WTC11 (cell line): ENCODE data around the gene TWIST2.

Experiments used
- CBFB ChIP-seq: sonication (generic); formaldehyde crosslinking; IDR thresholded peaks from 2 replicates; pipeline ENCODE4 v1.8.1; 2022; ENCODE audit warnings: mild to moderate bottlenecking, low read depth, missing genetic modification reagents
- IRF2 ChIP-seq: sonication (generic); formaldehyde crosslinking; IDR thresholded peaks from 2 replicates; pipeline ENCODE4 v1.8.0; 2022; ENCODE audit warnings: low read depth, missing genetic modification reagents, borderline replicate concordance
- JUN ChIP-seq: sonication (generic); formaldehyde crosslinking; IDR thresholded peaks from 2 replicates; pipeline ENCODE4 v1.8.0; 2023; ENCODE audit warnings: mild to moderate bottlenecking, missing genetic modification reagents
- NFYB ChIP-seq: sonication (generic); formaldehyde crosslinking; conservative IDR thresholded peaks from 2 replicates; pipeline ENCODE4 v1.8.0; 2022; ENCODE audit warnings: low read depth, missing genetic modification reagents
- ZNF121 ChIP-seq: sonication (generic); formaldehyde crosslinking; IDR thresholded peaks from 2 replicates; pipeline ENCODE4 v1.8.0; 2023; ENCODE audit warnings: missing genetic modification reagents
- ZNF317 ChIP-seq: sonication (generic); formaldehyde crosslinking; IDR thresholded peaks from 2 replicates; pipeline ENCODE4 v1.8.1; 2023; ENCODE audit warnings: low read depth, mild to moderate bottlenecking, moderate library complexity, missing genetic modification reagents, borderline replicate concordance
- ZNF416 ChIP-seq: fragments of 250-450 bp; sonication (Bioruptor Pico); IDR thresholded peaks from 2 replicates; pipeline ENCODE4 v1.9.0; 2021; ENCODE audit warnings: mild to moderate bottlenecking, inconsistent platforms
- ZNF423 ChIP-seq: fragments of 250-450 bp; sonication (Bioruptor Pico); IDR thresholded peaks from 2 replicates; pipeline ENCODE4 v2.1.2; 2022; ENCODE audit warnings: mild to moderate bottlenecking, moderate library complexity
- TF ChIP-seq, protein P1 (sequence below): fragments of 200-600 bp; IDR thresholded peaks from 2 replicates; pipeline ENCODE4 v1.8.0; 2022; ENCODE audit warnings: antibody characterized with exemption
- TF ChIP-seq, protein P2 (sequence below): sonication (generic); formaldehyde crosslinking; IDR thresholded peaks from 2 replicates; pipeline ENCODE4 v1.8.1; 2022; ENCODE audit warnings: missing genetic modification reagents, borderline replicate concordance
- TF ChIP-seq, protein P3 (sequence below): fragments of 250-450 bp; sonication (Bioruptor Pico); IDR thresholded peaks from 2 replicates; pipeline ENCODE4 v1.8.0; 2021; ENCODE audit warnings: mild to moderate bottlenecking
- TF ChIP-seq, protein P4 (sequence below): sonication (generic); formaldehyde crosslinking; IDR thresholded peaks from 2 replicates; pipeline ENCODE4 v1.8.0; 2022; ENCODE audit warnings: mild to moderate bottlenecking, missing genetic modification reagents

DNA sequence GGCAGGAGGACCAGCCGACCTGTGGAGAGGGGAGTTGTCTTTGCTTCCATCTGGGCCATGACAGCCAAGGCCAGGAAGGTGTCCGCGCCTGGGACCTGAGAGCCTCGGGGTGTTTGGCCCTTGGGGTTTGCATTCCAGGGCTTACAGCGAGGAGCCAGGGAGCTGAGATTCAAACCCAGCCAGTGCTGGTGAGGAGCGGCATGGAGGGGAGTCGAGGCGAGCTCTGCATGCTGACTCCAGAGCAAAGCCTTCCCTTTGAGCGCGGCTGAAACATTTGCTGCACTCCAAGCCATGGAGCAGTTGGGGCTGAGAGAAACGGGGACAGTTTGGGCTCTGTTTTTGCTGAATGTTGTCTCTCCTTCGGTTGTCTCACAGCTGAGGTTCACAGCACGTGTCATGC is 77.4 kb downstream of the TWIST2 start:
- TF ChIP-seq, protein P1, sequence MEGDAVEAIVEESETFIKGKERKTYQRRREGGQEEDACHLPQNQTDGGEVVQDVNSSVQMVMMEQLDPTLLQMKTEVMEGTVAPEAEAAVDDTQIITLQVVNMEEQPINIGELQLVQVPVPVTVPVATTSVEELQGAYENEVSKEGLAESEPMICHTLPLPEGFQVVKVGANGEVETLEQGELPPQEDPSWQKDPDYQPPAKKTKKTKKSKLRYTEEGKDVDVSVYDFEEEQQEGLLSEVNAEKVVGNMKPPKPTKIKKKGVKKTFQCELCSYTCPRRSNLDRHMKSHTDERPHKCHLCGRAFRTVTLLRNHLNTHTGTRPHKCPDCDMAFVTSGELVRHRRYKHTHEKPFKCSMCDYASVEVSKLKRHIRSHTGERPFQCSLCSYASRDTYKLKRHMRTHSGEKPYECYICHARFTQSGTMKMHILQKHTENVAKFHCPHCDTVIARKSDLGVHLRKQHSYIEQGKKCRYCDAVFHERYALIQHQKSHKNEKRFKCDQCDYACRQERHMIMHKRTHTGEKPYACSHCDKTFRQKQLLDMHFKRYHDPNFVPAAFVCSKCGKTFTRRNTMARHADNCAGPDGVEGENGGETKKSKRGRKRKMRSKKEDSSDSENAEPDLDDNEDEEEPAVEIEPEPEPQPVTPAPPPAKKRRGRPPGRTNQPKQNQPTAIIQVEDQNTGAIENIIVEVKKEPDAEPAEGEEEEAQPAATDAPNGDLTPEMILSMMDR = no peak
- TF ChIP-seq ZNF317 (CRISPR knock-in tag) (no peak), ZNF423 (CRISPR knock-in tag) (no peak), ZNF416 (CRISPR knock-in tag) (no peak), CBFB (no peak), JUN (CRISPR knock-in tag) (no peak), NFYB (CRISPR knock-in tag) (no peak), IRF2 (CRISPR knock-in tag) (no peak), ZNF121 (no peak)
- TF ChIP-seq, protein P2, sequence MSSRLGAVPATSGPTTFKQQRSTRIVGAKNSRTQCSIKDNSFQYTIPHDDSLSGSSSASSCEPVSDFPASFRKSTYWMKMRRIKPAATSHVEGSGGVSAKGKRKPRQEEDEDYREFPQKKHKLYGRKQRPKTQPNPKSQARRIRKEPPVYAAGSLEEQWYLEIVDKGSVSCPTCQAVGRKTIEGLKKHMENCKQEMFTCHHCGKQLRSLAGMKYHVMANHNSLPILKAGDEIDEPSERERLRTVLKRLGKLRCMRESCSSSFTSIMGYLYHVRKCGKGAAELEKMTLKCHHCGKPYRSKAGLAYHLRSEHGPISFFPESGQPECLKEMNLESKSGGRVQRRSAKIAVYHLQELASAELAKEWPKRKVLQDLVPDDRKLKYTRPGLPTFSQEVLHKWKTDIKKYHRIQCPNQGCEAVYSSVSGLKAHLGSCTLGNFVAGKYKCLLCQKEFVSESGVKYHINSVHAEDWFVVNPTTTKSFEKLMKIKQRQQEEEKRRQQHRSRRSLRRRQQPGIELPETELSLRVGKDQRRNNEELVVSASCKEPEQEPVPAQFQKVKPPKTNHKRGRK = no peak
- TF ChIP-seq, protein P3, sequence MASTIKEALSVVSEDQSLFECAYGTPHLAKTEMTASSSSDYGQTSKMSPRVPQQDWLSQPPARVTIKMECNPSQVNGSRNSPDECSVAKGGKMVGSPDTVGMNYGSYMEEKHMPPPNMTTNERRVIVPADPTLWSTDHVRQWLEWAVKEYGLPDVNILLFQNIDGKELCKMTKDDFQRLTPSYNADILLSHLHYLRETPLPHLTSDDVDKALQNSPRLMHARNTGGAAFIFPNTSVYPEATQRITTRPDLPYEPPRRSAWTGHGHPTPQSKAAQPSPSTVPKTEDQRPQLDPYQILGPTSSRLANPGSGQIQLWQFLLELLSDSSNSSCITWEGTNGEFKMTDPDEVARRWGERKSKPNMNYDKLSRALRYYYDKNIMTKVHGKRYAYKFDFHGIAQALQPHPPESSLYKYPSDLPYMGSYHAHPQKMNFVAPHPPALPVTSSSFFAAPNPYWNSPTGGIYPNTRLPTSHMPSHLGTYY (CRISPR knock-in tag) = no peak
- TF ChIP-seq, protein P4, sequence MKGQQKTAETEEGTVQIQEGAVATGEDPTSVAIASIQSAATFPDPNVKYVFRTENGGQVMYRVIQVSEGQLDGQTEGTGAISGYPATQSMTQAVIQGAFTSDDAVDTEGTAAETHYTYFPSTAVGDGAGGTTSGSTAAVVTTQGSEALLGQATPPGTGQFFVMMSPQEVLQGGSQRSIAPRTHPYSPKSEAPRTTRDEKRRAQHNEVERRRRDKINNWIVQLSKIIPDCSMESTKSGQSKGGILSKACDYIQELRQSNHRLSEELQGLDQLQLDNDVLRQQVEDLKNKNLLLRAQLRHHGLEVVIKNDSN (CRISPR knock-in tag) = no peak
